Body of pancreas (tissue), 4 donors: ENCODE results near the gene B3GALT5. TPM values are rescaled to one million over a fixed set of nuclear protein-coding genes. Genes with fewer than 3 reads are reported as not detected.

Source experiments
- ATAC-seq: fragments of 150-250 bp; one replicate; pipeline ENCODE4 v1.9.1; 2016
- DNase-seq, 4 donors: peaks; one replicate each; pipeline ENCODE4 v3.0.0-alpha.2; 2019
- H3K27ac ChIP-seq, 4 donors: fragments of 200-600 bp; sonication (generic); 1 replicate in 3 of 4; 2 replicates in 1 of 4; pipeline versions ENCODE4 v1.5.1 to v1.6.1; 2016 to 2019; ENCODE audit warnings: mild to moderate bottlenecking in 1 of 4, mixed read lengths in 1 of 4, moderate library complexity in 1 of 4
- H3K27me3 ChIP-seq, 2 donors: fragments of 200-600 bp; sonication (generic); one replicate each; pipeline ENCODE4 v1.6.0; 2016; ENCODE audit warnings: mild to moderate bottlenecking in 1 of 2
- H3K36me3 ChIP-seq, 2 donors: fragments of 200-600 bp; sonication (generic); replicated peaks in 1 of 2; 2 replicates each; pipeline ENCODE4 v1.5.1; 2016; ENCODE audit warnings: low read depth in 2 of 2; ENCODE audit not compliant: insufficient read depth in 1 of 2
- H3K4me1 ChIP-seq: fragments of 200-600 bp; sonication (generic); one replicate; pipeline ENCODE4 v1.6.0; 2016
- H3K4me3 ChIP-seq, 2 donors: fragments of 200-600 bp; sonication (generic); 1 replicate in 1 of 2; 2 replicates in 1 of 2; pipeline ENCODE4 v1.5.1; 2016 to 2019
- H3K9me3 ChIP-seq, 3 donors: fragments of 200-600 bp; sonication (generic); 1 replicate in 2 of 3; 2 replicates in 1 of 3; pipeline ENCODE4 v1.5.1; 2016
- POLR2A ChIP-seq, 3 donors: fragments of 450-650 bp; IDR thresholded peaks; one replicate each; pipeline ENCODE4 v1.6.1; 2016; ENCODE audit warnings: antibody characterized with exemption in 3 of 3, mild to moderate bottlenecking in 2 of 3
- WGBS, 2 donors: methylation state at CpG; one replicate each; pipeline ENCODE4 v1.1.5; 2017; 5-methylcytosine and 5-hydroxymethylcytosine counted together
- intact Hi-C: fragments of 100-400 bp; cut with DNase I; formaldehyde crosslinking; loops from one replicate; pipeline ENCODE4 v1.15.1; 2023
- total RNA-seq, 2 donors: library from RNA; depleted of rRNA; stranded (reverse); fragments of >200 nt; gene quantifications; one replicate each; pipeline ENCODE4 v1.1.0, GENCODE V29; 2016
- TF ChIP-seq, protein P1 (sequence below), 7 experiments: fragments of 450-650 bp in 4 of 7; fragments of 200-600 bp in 3 of 7; sonication (generic) in 3 of 7; IDR thresholded peaks; one replicate each; pipeline ENCODE4 v1.5.1; 2016 to 2019; ENCODE audit warnings: antibody characterized with exemption in 7 of 7

The B3GALT5 gene
- total RNA-seq, 2 donors from 2014 or later = 4.9 to 5.6 TPM

DNA sequence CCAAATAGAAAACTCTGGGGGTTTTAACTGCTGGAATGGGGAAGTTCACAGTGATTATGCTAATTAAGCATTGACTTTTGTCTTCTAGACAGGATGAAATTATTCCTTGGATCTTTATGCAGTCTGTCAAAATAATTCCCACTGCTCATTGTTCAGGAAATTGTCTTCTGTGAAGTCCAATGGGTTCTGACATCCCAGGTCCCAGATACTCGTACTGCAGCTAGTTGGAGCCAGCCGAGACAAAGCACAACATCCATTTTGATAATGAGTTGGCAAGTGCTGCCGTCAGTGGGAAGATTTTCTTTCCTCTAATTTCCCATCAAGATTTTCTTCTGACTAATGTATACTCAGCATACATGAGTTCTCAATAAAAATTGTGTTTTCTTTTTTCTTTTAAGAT is 17.3 kb upstream of the B3GALT5 start:
- Histone ChIP-seq H3K9me3 (no peaks in the 10 kb centered on the region), H3K4me3 (no peak overlapping the region), H3K36me3 (no peaks in the 10 kb centered on the region), H3K27ac (no peak overlapping the region), H3K27me3 (no peaks in the 10 kb centered on the region), H3K4me1 (no peaks in the 10 kb centered on the region)
- DNase-seq (no peak), ATAC-seq (no peak)
- intact Hi-C loops = no loop called here
- WGBS, 2 donors = 85 to 90% methylated on average over 3 of the region's 3 CpGs
- TF ChIP-seq POLR2A (IDR thresholded peaks at IDR 0.05) = no peak
- TF ChIP-seq, protein P1, sequence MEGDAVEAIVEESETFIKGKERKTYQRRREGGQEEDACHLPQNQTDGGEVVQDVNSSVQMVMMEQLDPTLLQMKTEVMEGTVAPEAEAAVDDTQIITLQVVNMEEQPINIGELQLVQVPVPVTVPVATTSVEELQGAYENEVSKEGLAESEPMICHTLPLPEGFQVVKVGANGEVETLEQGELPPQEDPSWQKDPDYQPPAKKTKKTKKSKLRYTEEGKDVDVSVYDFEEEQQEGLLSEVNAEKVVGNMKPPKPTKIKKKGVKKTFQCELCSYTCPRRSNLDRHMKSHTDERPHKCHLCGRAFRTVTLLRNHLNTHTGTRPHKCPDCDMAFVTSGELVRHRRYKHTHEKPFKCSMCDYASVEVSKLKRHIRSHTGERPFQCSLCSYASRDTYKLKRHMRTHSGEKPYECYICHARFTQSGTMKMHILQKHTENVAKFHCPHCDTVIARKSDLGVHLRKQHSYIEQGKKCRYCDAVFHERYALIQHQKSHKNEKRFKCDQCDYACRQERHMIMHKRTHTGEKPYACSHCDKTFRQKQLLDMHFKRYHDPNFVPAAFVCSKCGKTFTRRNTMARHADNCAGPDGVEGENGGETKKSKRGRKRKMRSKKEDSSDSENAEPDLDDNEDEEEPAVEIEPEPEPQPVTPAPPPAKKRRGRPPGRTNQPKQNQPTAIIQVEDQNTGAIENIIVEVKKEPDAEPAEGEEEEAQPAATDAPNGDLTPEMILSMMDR (IDR thresholded peaks at IDR 0.05) = no peak

DNA sequence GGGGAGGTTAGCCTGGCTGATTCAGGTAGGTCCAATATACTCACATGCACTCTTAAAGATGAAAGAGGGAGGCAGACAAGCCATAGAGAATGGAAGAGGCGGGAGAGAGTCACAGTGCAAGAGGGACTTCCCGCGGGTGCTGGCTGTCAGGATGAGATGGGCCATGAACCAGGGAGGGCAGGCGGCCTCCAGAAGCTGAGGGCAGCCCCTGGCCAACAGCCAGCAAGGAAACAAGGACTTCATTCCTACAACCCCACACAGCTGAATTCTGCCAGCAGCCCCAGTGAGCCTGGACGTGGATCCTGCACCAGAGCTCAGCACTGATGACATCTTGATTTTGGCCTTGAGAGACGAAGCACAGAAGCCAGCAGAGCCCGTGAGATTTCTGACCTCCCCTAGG is 15.1 kb upstream of the B3GALT5 start:
- intact Hi-C loops = no loop called here
- no peak for ATAC-seq
- no peak overlapping the region for H3K27ac ChIP-seq
- no peaks in the 10 kb centered on the region for H3K4me1 ChIP-seq
- H3K4me3 ChIP-seq = no peak overlapping the region
- DNase-seq = peak in 1 of 4 donors; percentile 24
- no peaks in the 10 kb centered on the region for H3K9me3 ChIP-seq
- H3K27me3 ChIP-seq = no peaks in the 10 kb centered on the region
- TF ChIP-seq POLR2A (IDR thresholded peaks at IDR 0.05) = no peak
- TF ChIP-seq, protein P1 (IDR thresholded peaks at IDR 0.05) = no peak
- 54 to 71% methylated on average over 7 of the region's 7 CpGs for WGBS, 2 donors
- H3K36me3 ChIP-seq = no peaks in the 10 kb centered on the region

DNA sequence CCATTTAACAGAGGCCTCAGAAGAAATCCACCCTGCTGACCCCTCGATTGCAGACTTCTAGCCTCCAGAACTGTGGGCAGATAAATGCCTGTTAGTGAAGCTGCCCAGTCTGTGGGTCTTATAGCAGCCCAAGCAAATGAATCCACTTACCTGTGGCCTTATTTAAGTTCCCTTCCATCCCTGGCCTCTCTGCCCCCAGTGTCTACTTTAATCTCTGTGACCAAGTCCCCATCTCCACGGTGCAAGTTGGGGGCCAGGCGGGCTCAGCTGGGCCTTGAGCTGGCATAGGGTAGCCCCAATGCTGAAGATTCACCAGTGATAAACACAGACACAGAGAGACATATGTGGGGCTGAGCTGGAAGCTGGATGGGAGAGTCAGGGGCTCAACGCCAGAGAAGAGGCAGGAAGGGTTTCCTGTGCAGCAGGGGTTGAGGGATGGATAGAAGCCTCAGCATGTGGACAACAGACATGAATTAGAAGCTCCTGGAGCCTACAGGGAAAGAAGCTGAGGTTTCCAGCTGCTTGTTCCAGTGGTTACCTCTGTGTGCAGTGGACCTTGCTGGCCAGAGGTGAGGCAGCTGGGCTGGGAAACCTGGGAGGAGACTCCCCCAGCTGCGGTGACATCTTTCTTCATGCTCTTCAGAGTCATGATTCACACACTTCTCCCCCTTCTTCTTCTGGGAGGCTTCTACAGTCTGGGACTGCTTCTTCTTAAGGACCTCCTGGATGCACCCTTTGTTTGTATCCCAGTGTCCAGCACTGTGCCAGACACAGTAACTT is 13.4 kb upstream of the B3GALT5 start:
- no peak for ATAC-seq

DNA sequence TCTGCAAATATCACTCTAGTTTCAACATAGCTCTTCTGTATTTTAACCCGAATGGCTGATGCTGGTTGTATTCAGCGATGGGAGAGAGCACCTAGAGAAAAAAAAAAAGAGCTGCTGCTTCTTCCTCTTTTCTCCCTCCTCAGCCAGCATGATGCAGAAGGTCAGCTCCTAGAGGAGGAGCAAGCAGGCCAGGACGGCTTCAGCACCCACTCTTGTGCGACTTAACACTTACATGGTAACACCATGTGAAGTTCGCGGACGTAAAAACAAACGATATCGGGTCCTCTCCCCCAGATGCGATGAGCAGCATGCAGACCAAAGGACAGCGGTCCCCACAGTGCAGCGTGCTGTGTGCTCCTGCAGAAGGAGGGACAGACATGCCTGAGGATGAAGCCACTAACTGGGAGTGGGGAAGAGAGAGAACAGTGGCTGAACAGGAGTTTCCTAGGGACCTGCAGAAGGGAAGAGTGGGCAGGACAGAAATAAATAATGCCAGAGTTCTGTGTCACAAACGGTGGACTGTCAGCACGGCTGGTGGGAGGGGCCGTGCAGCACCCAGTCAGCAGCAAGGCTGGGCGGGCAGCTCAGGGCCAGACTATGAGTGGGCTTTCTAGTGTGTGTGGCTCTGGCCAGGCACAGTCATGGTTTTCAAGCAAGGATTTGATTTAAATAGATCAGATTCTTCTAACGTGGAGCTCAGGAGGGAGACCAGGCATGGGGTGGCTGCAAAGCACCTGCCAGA is 11.4 kb upstream of the B3GALT5 start:
- Histone ChIP-seq H3K36me3 (no peaks in the 10 kb centered on the region), H3K4me3 (no peak overlapping the region), H3K9me3 (no peaks in the 10 kb centered on the region), H3K27ac (no peak overlapping the region), H3K4me1 (no peaks in the 10 kb centered on the region), H3K27me3 (no peaks in the 10 kb centered on the region)
- no peak for DNase-seq
- 62 to 70% methylated on average over 17 of the region's 17 CpGs for WGBS, 2 donors
- TF ChIP-seq POLR2A (IDR thresholded peaks at IDR 0.05) = no peak
- TF ChIP-seq, protein P1 (IDR thresholded peaks at IDR 0.05) = no peak
- intact Hi-C loops = no loop called here
- no peak for ATAC-seq

More for the DNA sequence above, 13.4 kb upstream of the B3GALT5 start:
- TF ChIP-seq, protein P1 (IDR thresholded peaks at IDR 0.05) = no peak
- no peaks in the 10 kb centered on the region for H3K9me3 ChIP-seq
- no peak overlapping the region for H3K27ac ChIP-seq
- no peak overlapping the region for H3K4me3 ChIP-seq
- no peak for DNase-seq
- 87 to 97% methylated on average over 5 of the region's 5 CpGs for WGBS, 2 donors
- no peaks in the 10 kb centered on the region for H3K36me3 ChIP-seq
- no peaks in the 10 kb centered on the region for H3K27me3 ChIP-seq
- intact Hi-C loops = no loop called here
- no peaks in the 10 kb centered on the region for H3K4me1 ChIP-seq
